K562 (cell line): ENCODE measurements around the gene RHOC. TPM values are rescaled to one million over a fixed set of nuclear protein-coding genes. Genes with fewer than 3 reads are reported as not detected.
A peak's percentile ranks its signal among the peaks of the same experiment; 100 is the strongest.

ENCODE experiments used
- MLLT1 ChIP-seq, 2 experiments: fragments of 450-650 bp; IDR thresholded peaks; 2 replicates each; pipeline ENCODE4 v1.6.1; 2016
- NCOA4 ChIP-seq: fragments of 450-650 bp; IDR thresholded peaks from 2 replicates; pipeline ENCODE4 v1.6.1; 2018; ENCODE audit warnings: mild to moderate bottlenecking; ENCODE audit not compliant: partially characterized antibody
- RFX1 ChIP-seq: fragments of 450-650 bp; IDR thresholded peaks from 2 replicates; pipeline ENCODE4 v1.6.1; 2016; ENCODE audit warnings: mild to moderate bottlenecking, moderate library complexity
- SFPQ ChIP-seq: fragments of 200-400 bp; formaldehyde crosslinking; IDR thresholded peaks from 2 replicates; pipeline ENCODE4 v1.6.1; 2017; ENCODE audit warnings: mild to moderate bottlenecking, low read depth, low read length, moderate library complexity
- SPI1 ChIP-seq: IDR thresholded peaks from 2 replicates; pipeline ENCODE4 v1.6.1; 2011; ENCODE audit warnings: low read depth, low read length, control low read depth, borderline replicate concordance
- STAT5B ChIP-seq: fragments of 250-450 bp; sonication (Bioruptor Pico); IDR thresholded peaks from 2 replicates; pipeline ENCODE4 v1.8.0; 2021; ENCODE audit warnings: mild to moderate bottlenecking, inconsistent platforms
- ZBTB26 ChIP-seq: fragments of 450-650 bp; formaldehyde crosslinking; IDR thresholded peaks from 2 replicates; pipeline ENCODE4 v1.4.0; 2022; ENCODE audit warnings: missing genetic modification characterization
- ZBTB33 ChIP-seq: sonication (generic); formaldehyde crosslinking; IDR thresholded peaks from 2 replicates; pipeline ENCODE4 v1.8.1; 2023; ENCODE audit warnings: mild to moderate bottlenecking, missing genetic modification reagents
- ZBTB43 ChIP-seq: sonication (generic); formaldehyde crosslinking; IDR thresholded peaks from 2 replicates; pipeline ENCODE4 v1.8.0; 2023; ENCODE audit warnings: mild to moderate bottlenecking, missing genetic modification reagents
- ZNF384 ChIP-seq: IDR thresholded peaks from 2 replicates; pipeline ENCODE4 v1.6.1; 2012; ENCODE audit warnings: low read depth, low read length, improper control_type of control experiment
- ZNF398 ChIP-seq: fragments of 250-450 bp; sonication (Bioruptor Pico); IDR thresholded peaks from 2 replicates; pipeline ENCODE4 v1.8.0; 2021; ENCODE audit warnings: moderate library complexity, mild to moderate bottlenecking, inconsistent platforms
- ZNF551 ChIP-seq: fragments of 250-450 bp; sonication (Bioruptor Pico); IDR thresholded peaks from 2 replicates; pipeline ENCODE4 v1.5.0; 2021; ENCODE audit warnings: mild to moderate bottlenecking, moderate library complexity
- ZNF695 ChIP-seq: fragments of 450-650 bp; formaldehyde crosslinking; IDR thresholded peaks from 2 replicates; pipeline ENCODE4 v1.4.0; 2020; ENCODE audit warnings: mild to moderate bottlenecking, moderate library complexity
- ZNF780A ChIP-seq: fragments of 250-450 bp; sonication (Bioruptor Pico); IDR thresholded peaks from 2 replicates; pipeline ENCODE4 v1.5.0; 2021; ENCODE audit warnings: mild to moderate bottlenecking
- polyA plus RNA-seq, 8 experiments: library from polyadenylated mRNA; depleted of rRNA in 4 of 8; stranded (reverse) in 5 of 8; unstranded in 3 of 8; fragments of >200 nt; fragmentation: Nextera tagmentation in 2 of 8; fragmentation: Illumina TruSeq in 1 of 8; extraction: Ambion mirVana in 2 of 8; extraction: Trizol in 1 of 8; gene quantifications; 2 replicates each; pipeline versions ENCODE4 v1.2.1 to v1.2.3, GENCODE V29; 2011 to 2014; ENCODE audit warnings: inconsistent platforms in 1 of 8, missing spikeins in 1 of 8
- total RNA-seq, 7 experiments: library from RNA; depleted of rRNA in 6 of 7; stranded (reverse); fragments of >200 nt in 6 of 7; fragmentation: Illumina TruSeq in 2 of 7; extraction: Trizol in 2 of 7; gene quantifications; 2 replicates each; pipeline versions ENCODE4 v1.2.1 to v1.2.3, GENCODE V29; 2011 to 2021; ENCODE audit warnings: low replicate concordance in 1 of 7

Gene RHOC
- total and polyA plus RNA-seq, 9 of the 15 experiments (the other 6 are each of a cell fraction or from before 2014, with no cell fraction given): 35.2 to 364 (median 204) TPM

GRCh38 chr1:112674440-112674985 lies 32.4 kb downstream of the RHOC start, which contains the start of gene MOV10 (continued):
- TF ChIP-seq ZNF398 (no peak), ZNF551 (no peak), ZBTB33 (CRISPR knock-in tag) (no peak), MLLT1 (IDR thresholded peaks at IDR 0.05) (peak; percentile 79 to 84; a peak in 3 of 4 replicates), RFX1 (no peak), ZBTB43 (CRISPR knock-in tag) (no peak), SFPQ (no peak), ZNF695 (peak; percentile 85), STAT5B (CRISPR knock-in tag) (no peak), ZBTB26 (CRISPR knock-in tag) (peak; percentile 94), SPI1 (0 out of 2 replicates have a peak, but pooled peaks have one; percentile 25), ZNF384 (no peak), NCOA4 (no peak), ZNF780A (no peak)
